ENCODE measurements around the gene POMT1.

Gene POMT1

DNA sequence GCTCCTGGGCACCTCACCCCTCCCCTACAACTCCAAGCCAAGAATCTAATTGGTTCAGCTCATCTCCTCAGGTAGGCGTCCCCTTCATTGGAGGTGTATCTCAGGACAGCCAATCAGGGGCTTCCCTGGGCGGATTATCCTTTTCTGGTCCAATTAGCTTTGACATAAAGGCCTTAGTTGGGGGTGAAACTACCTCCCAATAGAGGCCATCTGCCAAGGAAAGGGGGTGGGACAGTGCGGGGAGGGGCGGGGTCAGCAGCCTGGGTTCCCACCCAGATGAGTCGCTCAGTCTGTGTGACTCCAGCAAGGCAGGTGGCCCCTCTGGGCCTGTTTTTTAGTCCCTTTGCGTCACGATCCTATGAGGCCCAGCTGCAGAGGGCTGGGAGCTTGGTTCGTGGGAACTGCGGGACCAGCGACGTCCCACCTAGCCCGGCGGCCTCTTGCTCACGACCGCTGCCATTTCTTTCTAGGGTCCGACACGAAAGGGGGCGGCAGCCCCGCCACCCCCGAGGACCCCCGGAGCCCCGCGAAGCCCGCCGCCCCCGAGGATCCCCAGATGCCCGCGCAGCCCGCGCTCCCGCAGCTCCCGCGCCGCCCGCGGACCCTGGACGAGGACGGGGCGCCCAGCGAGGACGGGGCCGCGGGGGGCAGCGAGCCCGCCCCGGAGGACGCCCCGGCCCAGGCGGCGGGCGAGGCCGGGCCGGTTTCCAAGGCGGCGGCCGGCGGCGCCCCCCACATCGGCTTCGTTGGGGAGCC lies 51.5 kb downstream of the POMT1 start:
- H3K9me3 ChIP-seq (ENCODE audit: low read length) = no peaks in the 10 kb centered on the region

DNA sequence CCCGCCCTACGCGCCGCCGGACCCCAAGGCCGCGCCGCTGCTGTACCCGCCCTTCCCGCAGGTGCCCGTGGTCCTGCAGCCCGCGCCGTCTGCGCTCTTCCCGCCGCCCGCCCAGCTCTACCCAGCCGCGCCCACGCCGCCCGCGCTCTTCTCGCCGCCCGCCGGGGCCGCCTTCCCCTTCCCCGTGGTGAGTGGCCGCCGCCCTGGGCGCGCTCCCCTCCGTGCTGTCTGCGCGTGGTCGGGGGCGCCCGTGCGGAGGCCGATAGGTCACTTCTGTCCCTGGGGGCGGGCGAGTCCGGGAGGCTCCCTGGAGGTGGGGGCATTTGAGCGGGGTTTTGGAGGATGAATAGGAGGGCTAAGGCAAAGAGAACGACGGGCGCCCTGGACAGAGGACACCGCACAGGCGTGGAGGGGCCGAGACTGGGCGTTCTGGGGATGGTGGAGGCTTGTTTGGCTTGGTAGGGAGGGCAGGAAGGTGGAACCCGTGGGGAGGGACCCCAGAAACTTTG lies 52.2 kb downstream of the POMT1 start:
- Histone ChIP-seq H3K36me3 (ENCODE audit: insufficient read depth, low read length) (no peaks in the 10 kb centered on the region), H3K4me3 (ENCODE audit: low read depth, low read length, poor library complexity, severe bottlenecking) (no peak overlapping the region), H3K27ac (ENCODE audit: low read depth, low read length, poor library complexity, severe bottlenecking) (no peak overlapping the region), H3K4me1 (ENCODE audit: insufficient read depth, low read length, severe bottlenecking) (no peaks in the 10 kb centered on the region), H3K27me3 (ENCODE audit: insufficient read depth, low read length) (no peaks in the 10 kb centered on the region), H3F3A (ENCODE audit: insufficient read depth, low read length) (no peaks in the 10 kb centered on the region), H3K4me2 (ENCODE audit: low read length) (no peak overlapping the region), H4K20me1 (ENCODE audit: insufficient read depth, low read length) (no peaks in the 10 kb centered on the region), H3K9ac (ENCODE audit: low read length) (no peak overlapping the region), H3K79me2 (ENCODE audit: insufficient read depth, low read length) (no peaks in the 10 kb centered on the region), H3K9me3 (ENCODE audit: low read length) (no peaks in the 10 kb centered on the region), H3K9me2 (ENCODE audit: low read depth, low read length) (no peaks in the 10 kb centered on the region), H2AFZ (ENCODE audit: low read length) (no peak overlapping the region)
- TF ChIP-seq, protein P1, sequence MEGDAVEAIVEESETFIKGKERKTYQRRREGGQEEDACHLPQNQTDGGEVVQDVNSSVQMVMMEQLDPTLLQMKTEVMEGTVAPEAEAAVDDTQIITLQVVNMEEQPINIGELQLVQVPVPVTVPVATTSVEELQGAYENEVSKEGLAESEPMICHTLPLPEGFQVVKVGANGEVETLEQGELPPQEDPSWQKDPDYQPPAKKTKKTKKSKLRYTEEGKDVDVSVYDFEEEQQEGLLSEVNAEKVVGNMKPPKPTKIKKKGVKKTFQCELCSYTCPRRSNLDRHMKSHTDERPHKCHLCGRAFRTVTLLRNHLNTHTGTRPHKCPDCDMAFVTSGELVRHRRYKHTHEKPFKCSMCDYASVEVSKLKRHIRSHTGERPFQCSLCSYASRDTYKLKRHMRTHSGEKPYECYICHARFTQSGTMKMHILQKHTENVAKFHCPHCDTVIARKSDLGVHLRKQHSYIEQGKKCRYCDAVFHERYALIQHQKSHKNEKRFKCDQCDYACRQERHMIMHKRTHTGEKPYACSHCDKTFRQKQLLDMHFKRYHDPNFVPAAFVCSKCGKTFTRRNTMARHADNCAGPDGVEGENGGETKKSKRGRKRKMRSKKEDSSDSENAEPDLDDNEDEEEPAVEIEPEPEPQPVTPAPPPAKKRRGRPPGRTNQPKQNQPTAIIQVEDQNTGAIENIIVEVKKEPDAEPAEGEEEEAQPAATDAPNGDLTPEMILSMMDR (IDR thresholded peaks at IDR 0.05; ENCODE audit: low read length) = no peak
- TF ChIP-seq EZH2 (IDR thresholded peaks at IDR 0.05; ENCODE audit: borderline replicate concordance, low read length) = no peak

More for the DNA sequence above, 51.5 kb downstream of the POMT1 start:
- no peak overlapping the region for H3K27ac ChIP-seq (ENCODE audit: low read depth, low read length, poor library complexity, severe bottlenecking)
- no peak overlapping the region for H3K9ac ChIP-seq (ENCODE audit: low read length)
- no peak overlapping the region for H2AFZ ChIP-seq (ENCODE audit: low read length)
- no peaks in the 10 kb centered on the region for H3F3A ChIP-seq (ENCODE audit: insufficient read depth, low read length)
- H3K79me2 ChIP-seq (ENCODE audit: insufficient read depth, low read length) = no peaks in the 10 kb centered on the region
- H3K9me2 ChIP-seq (ENCODE audit: low read depth, low read length) = no peaks in the 10 kb centered on the region
- H4K20me1 ChIP-seq (ENCODE audit: insufficient read depth, low read length) = no peaks in the 10 kb centered on the region
- H3K4me1 ChIP-seq (ENCODE audit: insufficient read depth, low read length, severe bottlenecking) = no peaks in the 10 kb centered on the region
- H3K36me3 ChIP-seq (ENCODE audit: insufficient read depth, low read length) = no peaks in the 10 kb centered on the region
- H3K4me3 ChIP-seq (ENCODE audit: low read depth, low read length, poor library complexity, severe bottlenecking) = no peak overlapping the region
- TF ChIP-seq, protein P1 (IDR thresholded peaks at IDR 0.05; ENCODE audit: low read length) = no peak
- TF ChIP-seq EZH2 (IDR thresholded peaks at IDR 0.05; ENCODE audit: borderline replicate concordance, low read length) = no peak
- no peaks in the 10 kb centered on the region for H3K27me3 ChIP-seq (ENCODE audit: insufficient read depth, low read length)
- no peak overlapping the region for H3K4me2 ChIP-seq (ENCODE audit: low read length)

DNA sequence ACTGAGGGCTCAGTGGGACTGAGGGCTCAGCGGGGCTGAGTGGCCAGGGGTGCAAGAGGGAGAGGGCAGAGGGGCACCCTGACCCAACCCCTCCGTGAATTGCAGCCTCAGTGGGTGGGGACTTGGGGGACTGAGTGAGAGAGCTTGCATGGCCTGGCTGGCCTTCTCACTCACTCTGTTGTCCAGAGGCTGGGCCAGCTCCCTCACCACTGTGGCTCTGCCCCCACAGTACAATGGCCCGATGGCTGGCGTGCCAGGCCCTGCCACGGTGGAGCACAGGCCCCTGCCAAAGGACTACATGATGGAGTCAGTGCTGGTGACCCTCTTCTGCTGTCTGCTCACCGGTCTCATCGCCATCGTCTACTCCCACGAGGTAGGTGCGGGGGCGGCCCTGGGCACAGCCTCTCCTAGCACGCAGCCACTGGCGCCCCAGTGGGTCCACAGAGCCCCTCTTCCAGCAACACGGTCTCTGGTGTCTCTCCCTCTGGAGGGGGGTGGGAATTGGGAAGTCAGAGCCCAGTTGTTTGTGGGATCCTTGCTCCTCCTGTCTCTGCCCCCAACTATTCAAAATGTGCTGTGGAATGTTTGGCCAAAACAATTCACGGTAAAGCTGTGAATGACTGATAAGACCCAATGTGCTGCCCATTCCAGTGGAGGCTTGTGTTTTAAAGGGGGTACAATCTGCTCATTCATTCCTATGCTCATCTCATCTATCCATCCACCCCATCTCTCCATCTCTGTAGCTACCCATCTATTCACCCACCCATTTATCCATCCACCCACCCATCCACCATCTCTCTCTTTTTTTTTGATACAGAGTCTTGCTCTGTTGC lies 53.3 kb downstream of the POMT1 start:
- H3K4me1 ChIP-seq (ENCODE audit: insufficient read depth, low read length, severe bottlenecking) = no peaks in the 10 kb centered on the region

More for the DNA sequence above, 53.3 kb downstream of the POMT1 start:
- no peak overlapping the region for H3K4me3 ChIP-seq (ENCODE audit: low read depth, low read length, poor library complexity, severe bottlenecking)
- H3K9me3 ChIP-seq (ENCODE audit: low read length) = no peaks in the 10 kb centered on the region
- no peaks in the 10 kb centered on the region for H3K27me3 ChIP-seq (ENCODE audit: insufficient read depth, low read length)
- no peaks in the 10 kb centered on the region for H3K9me2 ChIP-seq (ENCODE audit: low read depth, low read length)
- H3K4me2 ChIP-seq (ENCODE audit: low read length) = no peak overlapping the region
- H3F3A ChIP-seq (ENCODE audit: insufficient read depth, low read length) = no peaks in the 10 kb centered on the region
- no peak for TF ChIP-seq EZH2 (IDR thresholded peaks at IDR 0.05; ENCODE audit: borderline replicate concordance, low read length)
- TF ChIP-seq, protein P1 (IDR thresholded peaks at IDR 0.05; ENCODE audit: low read length) = no peak
- no peak overlapping the region for H3K27ac ChIP-seq (ENCODE audit: low read depth, low read length, poor library complexity, severe bottlenecking)
- no peaks in the 10 kb centered on the region for H3K36me3 ChIP-seq (ENCODE audit: insufficient read depth, low read length)
- H2AFZ ChIP-seq (ENCODE audit: low read length) = no peak overlapping the region
- H4K20me1 ChIP-seq (ENCODE audit: insufficient read depth, low read length) = no peaks in the 10 kb centered on the region
- H3K9ac ChIP-seq (ENCODE audit: low read length) = no peak overlapping the region
- no peaks in the 10 kb centered on the region for H3K79me2 ChIP-seq (ENCODE audit: insufficient read depth, low read length)

All from OCI-LY1 (cell line).